CD14-positive monocyte (primary cell): ENCODE results near the gene PHF23. TPM values are rescaled to one million over a fixed set of nuclear protein-coding genes. Genes with fewer than 3 reads are reported as not detected.
A peak's percentile ranks its signal among the peaks of the same experiment; 100 is the strongest.

Experiments
- DNase-seq, 3 donors: peaks; one replicate each; pipeline ENCODE4 v3.0.0-alpha.2; 2011 to 2022
- H2AFZ ChIP-seq: 2 replicates; pipeline ENCODE4 v1.6.0; 2012; ENCODE audit warnings: mild to moderate bottlenecking, low read depth, low read length, inconsistent platforms; ENCODE audit not compliant: insufficient read depth, poor library complexity, severe bottlenecking
- H3K27ac ChIP-seq, 2 donors: 1 replicate in 1 of 2; 2 replicates in 1 of 2; pipeline ENCODE4 v1.5.1; 2012 to 2013; ENCODE audit warnings: low read length in 2 of 2, control low read depth in 1 of 2, inconsistent platforms in 1 of 2, low read depth in 1 of 2, mild to moderate bottlenecking in 1 of 2
- H3K27me3 ChIP-seq, 2 donors: one replicate each; pipeline versions ENCODE4 v1.6.0 to v1.6.1; 2011 to 2013; ENCODE audit warnings: low read length in 2 of 2; ENCODE audit not compliant: control insufficient read depth in 2 of 2, insufficient read depth in 2 of 2
- H3K36me3 ChIP-seq, 2 donors: replicated peaks in 1 of 2; 1 replicate in 1 of 2; 2 replicates in 1 of 2; pipeline versions ENCODE4 v1.5.1 to v1.6.1; 2012 to 2013; ENCODE audit warnings: low read length in 2 of 2, control low read depth in 1 of 2, inconsistent platforms in 1 of 2, mild to moderate bottlenecking in 1 of 2; ENCODE audit not compliant: insufficient read depth in 2 of 2, control insufficient read depth in 1 of 2
- H3K4me1 ChIP-seq, 2 donors: 1 replicate in 1 of 2; 2 replicates in 1 of 2; pipeline versions ENCODE4 v1.5.1 to v1.6.1; 2012 to 2013; ENCODE audit warnings: low read length in 2 of 2, control low read depth in 1 of 2, inconsistent platforms in 1 of 2, mild to moderate bottlenecking in 1 of 2, moderate library complexity in 1 of 2; ENCODE audit not compliant: insufficient read depth in 2 of 2, control insufficient read depth in 1 of 2
- H3K4me2 ChIP-seq: replicated peaks from 2 replicates; pipeline ENCODE3; 2012; ENCODE audit warnings: low read length, moderate library complexity, mild to moderate bottlenecking; ENCODE audit not compliant: poor library complexity, severe bottlenecking; ENCODE audit errors: extremely low read depth
- H3K4me3 ChIP-seq, 3 experiments: fragments of 200-600 bp in 1 of 3; sonication (generic) in 1 of 3; replicated peaks in 1 of 3; 1 replicate in 2 of 3; 2 replicates in 1 of 3; pipeline ENCODE4 v1.5.1; 2011 to 2013; ENCODE audit warnings: low read length in 3 of 3, mild to moderate bottlenecking in 3 of 3, control low read depth in 2 of 3, low read depth in 2 of 3, inconsistent platforms in 1 of 3, moderate library complexity in 1 of 3
- H3K79me2 ChIP-seq: 2 replicates; pipeline ENCODE4 v1.6.0; 2012; ENCODE audit warnings: mild to moderate bottlenecking, control low read depth, inconsistent platforms, low read length, moderate library complexity; ENCODE audit not compliant: insufficient read depth
- H3K9ac ChIP-seq: 2 replicates; pipeline ENCODE4 v1.6.0; 2017; ENCODE audit warnings: low read length, mild to moderate bottlenecking; ENCODE audit not compliant: insufficient read depth, poor library complexity, severe bottlenecking
- H3K9me3 ChIP-seq, 2 donors: replicated peaks in 1 of 2; 1 replicate in 1 of 2; 2 replicates in 1 of 2; pipeline versions ENCODE4 v1.5.1 to v1.6.1; 2012 to 2013; ENCODE audit warnings: low read length in 2 of 2, control low read depth in 1 of 2; ENCODE audit not compliant: control insufficient read depth in 1 of 2, insufficient read depth in 1 of 2
- H4K20me1 ChIP-seq: 2 replicates; pipeline ENCODE4 v1.6.0; 2012; ENCODE audit warnings: mild to moderate bottlenecking, low read length, control low read depth, moderate library complexity; ENCODE audit not compliant: insufficient read depth
- H3K27ac Mint-ChIP-seq, 7 donors: one replicate each; pipeline ENCODE4 v1.8.0; 2020; ENCODE audit warnings: mild to moderate bottlenecking in 7 of 7, mixed read lengths in 7 of 7, moderate library complexity in 6 of 7, inconsistent platforms in 2 of 7
- H3K27me3 Mint-ChIP-seq, 3 donors: one replicate each; pipeline ENCODE4 v1.8.0; 2021 to 2022; ENCODE audit warnings: low read depth in 3 of 3, mild to moderate bottlenecking in 3 of 3, mixed read lengths in 3 of 3, moderate library complexity in 3 of 3, inconsistent platforms in 1 of 3
- H3K36me3 Mint-ChIP-seq, 2 donors: one replicate each; pipeline ENCODE4 v1.8.0; 2020; ENCODE audit warnings: mixed read lengths in 2 of 2, inconsistent platforms in 1 of 2, mild to moderate bottlenecking in 1 of 2
- H3K4me1 Mint-ChIP-seq: one replicate; pipeline ENCODE4 v1.8.0; 2020; ENCODE audit warnings: mild to moderate bottlenecking, mixed read lengths
- H3K4me3 Mint-ChIP-seq, 2 donors: one replicate each; pipeline ENCODE4 v1.8.0; 2020; ENCODE audit warnings: mild to moderate bottlenecking in 2 of 2, mixed read lengths in 2 of 2, moderate library complexity in 1 of 2
- H3K9me3 Mint-ChIP-seq, 7 donors: one replicate each; pipeline ENCODE4 v1.8.0; 2020 to 2022; ENCODE audit warnings: mixed read lengths in 7 of 7, mild to moderate bottlenecking in 6 of 7, moderate library complexity in 6 of 7, inconsistent platforms in 2 of 7
- CTCF ChIP-seq: fragments of 200-600 bp; IDR thresholded peaks from one replicate; pipeline ENCODE4 v1.8.0; 2022; ENCODE audit warnings: antibody characterized with exemption, mild to moderate bottlenecking
- WGBS: methylation state at CpG from one replicate; pipeline ENCODE4 v1.1.5; 2013; ENCODE audit warnings: missing lambda C conversion rate; ENCODE audit not compliant: insufficient coverage; 5-methylcytosine and 5-hydroxymethylcytosine counted together
- intact Hi-C, 2 donors: fragments of 100-400 bp; cut with micrococcal nuclease; formaldehyde crosslinking; loops; one replicate each; pipeline versions ENCODE4 v1.15.0 to v1.15.1; 2023
- polyA plus RNA-seq, 3 donors: library from polyadenylated mRNA; depleted of rRNA in 1 of 3; unstranded in 2 of 3; stranded (reverse) in 1 of 3; fragments of 300-500 nt in 2 of 3; fragments of >200 nt in 1 of 3; fragmentation: Illumina TruSeq in 2 of 3; gene quantifications; 1 replicate in 2 of 3; 2 replicates in 1 of 3; pipeline ENCODE4 v1.2.3, GENCODE V29; 2012 to 2021

The PHF23 gene
- polyA plus RNA-seq, 3 donors = 12.0 to 18.0 (median 12.9) TPM

- Histone ChIP-seq H2AFZ (no peak overlapping the region), H3K9ac (peak overlapping the region; percentile 97), H4K20me1 (peaks cover 5% of the 10 kb centered on the region), H3K4me3 (peak overlapping the region; percentile 73 to 93 (median 87)), H3K4me1 (peaks cover 31 to 36% of the 10 kb centered on the region in 2 donors), H3K27ac (peak overlapping the region; percentile 100), H3K79me2 (peaks cover 78% of the 10 kb centered on the region), H3K36me3 (peaks cover 24 to 27% of the 10 kb centered on the region in 2 donors), H3K27me3 (no peaks in the 10 kb centered on the region), H3K9me3 (no peaks in the 10 kb centered on the region), H3K4me2 (peak overlapping the region; percentile 86)
- peak in 1 of 3 donors; percentile 35 for DNase-seq
- Mint-ChIP-seq H3K4me3 (peak overlapping the region; percentile 90 to 93), H3K4me1 (peaks cover 34% of the 10 kb centered on the region), H3K27me3 (no peaks in the 10 kb centered on the region), H3K36me3 (peaks cover 28 to 38% of the 10 kb centered on the region in 2 donors), H3K27ac (peak overlapping the region; percentile 85 to 100 (median 95)), H3K9me3 (no peaks in the 10 kb centered on the region)
- TF ChIP-seq CTCF = no peak
- intact Hi-C loops = loop anchor here (5.0 to 10.0 kb wide), 4 partner anchors 33 to 315 kb away; partner anchors contain the start of genes ACADVL (in 1 of the 2), DLG4 (in 1 of the 2), EIF5A (in 1 of the 2) and SENP3 (in 1 of the 2)
- 46% methylated on average over 7 of the region's 7 CpGs for WGBS
Observed at GRCh38 chr17:7249830-7250229, 10.6 kb upstream of the PHF23 start.

- peaks cover 34% of the 10 kb centered on the region for H3K4me1 Mint-ChIP-seq
- H3K9ac ChIP-seq = no peak overlapping the region
Observed at GRCh38 chr17:7249214-7249613, 10.0 kb upstream of the PHF23 start.

More at GRCh38 chr17:7249214-7249613, 10.0 kb upstream of the PHF23 start:
- H3K4me1 ChIP-seq = peaks cover 31 to 36% of the 10 kb centered on the region in 2 donors
- H3K4me3 Mint-ChIP-seq = peak overlapping the region in 1 of 2 donors; percentile 62
- WGBS = 99% methylated on average over 5 of the region's 6 CpGs
- no peaks in the 10 kb centered on the region for H3K9me3 ChIP-seq
- H4K20me1 ChIP-seq = peaks cover 5% of the 10 kb centered on the region
- TF ChIP-seq CTCF = no peak
- H3K4me2 ChIP-seq = no peak overlapping the region
- H3K27ac Mint-ChIP-seq = peak overlapping the region in 5 of 7 donors; percentile 4 to 95 (median 95)
- H3K36me3 Mint-ChIP-seq = peaks cover 28 to 38% of the 10 kb centered on the region in 2 donors
- H3K27me3 ChIP-seq = no peaks in the 10 kb centered on the region
- DNase-seq = no peak
- peak overlapping the region in 1 of 2 donors; percentile 9 for H3K27ac ChIP-seq
- no peaks in the 10 kb centered on the region for H3K9me3 Mint-ChIP-seq
- no peak overlapping the region for H2AFZ ChIP-seq
- intact Hi-C loops = no loop called here
- no peaks in the 10 kb centered on the region for H3K27me3 Mint-ChIP-seq
- peaks cover 76% of the 10 kb centered on the region for H3K79me2 ChIP-seq
- H3K4me3 ChIP-seq = no peak overlapping the region
- peaks cover 26 to 27% of the 10 kb centered on the region in 2 donors for H3K36me3 ChIP-seq
